Psoas muscle (tissue), 8 donors: ENCODE results near the gene LMF2. TPM values are rescaled to one million over a fixed set of nuclear protein-coding genes. Genes with fewer than 3 reads are reported as not detected.
"Not testable (repeated sequence)": the region's sequence is repeated elsewhere in the genome, so short reads cannot be mapped to it uniquely, and the experiment has no call there.

Source experiments
- ATAC-seq, 4 donors: fragments of 200-7000 bp; cut with Tn5 transposase; one replicate each; pipeline ENCODE4 v1.9.1; 2020; ENCODE audit warnings: moderate library complexity in 3 of 4, mild to moderate bottlenecking in 2 of 4
- DNase-seq, 2 donors: peaks; one replicate each; pipeline ENCODE4 v3.0.0-alpha.2; 2020
- H3K27ac ChIP-seq: fragments of 200-600 bp; one replicate; pipeline ENCODE4 v1.8.0; 2022
- H3K27me3 ChIP-seq, 3 donors: fragments of 200-600 bp in 1 of 3; one replicate each; pipeline versions ENCODE4 v1.6.1 to v1.8.0; 2013 to 2022; ENCODE audit warnings: low read length in 2 of 3, mild to moderate bottlenecking in 2 of 3, moderate library complexity in 1 of 3; ENCODE audit not compliant: insufficient read depth in 3 of 3
- H3K36me3 ChIP-seq, 2 donors: fragments of 200-600 bp in 1 of 2; one replicate each; pipeline versions ENCODE4 v1.6.1 to v1.8.0; 2013 to 2022; ENCODE audit warnings: low read depth in 1 of 2, mild to moderate bottlenecking in 1 of 2, moderate library complexity in 1 of 2; ENCODE audit not compliant: insufficient read depth in 1 of 2
- H3K4me1 ChIP-seq: fragments of 200-600 bp; one replicate; pipeline ENCODE4 v1.8.0; 2022
- H3K4me3 ChIP-seq: fragments of 200-600 bp; one replicate; pipeline ENCODE4 v1.8.0; 2022; ENCODE audit warnings: mild to moderate bottlenecking
- H3K9me3 ChIP-seq: fragments of 200-600 bp; one replicate; pipeline ENCODE4 v1.8.0; 2022
- CTCF ChIP-seq: fragments of 200-600 bp; IDR thresholded peaks from one replicate; pipeline ENCODE4 v1.8.0; 2022; ENCODE audit warnings: antibody characterized with exemption
- WGBS, 3 donors: extraction: QIAGEN DNeasy Blood & Tissue Kit; methylation state at CpG; one replicate each; pipeline versions ENCODE4 v1.1.6 to v1.1.7; 2013; 5-methylcytosine and 5-hydroxymethylcytosine counted together
- intact Hi-C, 2 donors: fragments of 100-400 bp; cut with DNase I; formaldehyde crosslinking; loops; one replicate each; pipeline versions ENCODE4 v1.11.0 to v1.14.2; 2022
- polyA plus RNA-seq, 3 donors: library from polyadenylated mRNA; stranded (reverse); fragments of 200-250 nt; gene quantifications; one replicate each; pipeline ENCODE4 v1.2.3, GENCODE V29; 2013
- total RNA-seq, 4 donors: library from RNA; stranded (reverse); fragmentation: NEBNext Ultra II Directional in 2 of 4; extraction: Animal tissue kit (Norgen Biotek cat#: 25700) in 2 of 4; gene quantifications; one replicate each; pipeline versions ENCODE4 v1.2.1 to v1.2.4, GENCODE V29; 2021 to 2023
- donor health status: healthy with polysubstance abuse.
- donor health status: DM: no; HTN: no; CAD: no; lungs with moderate emphysema.
- donor health status: Bipolar disorder and iron deficiency.
- donor health status: healthy.
- donor health status: DM: yes; HTN: yes; CAD: no.
- donor health status: DM: no; HTN: no; CAD: no.
- donor health status: DM: no; HTN: no; CAD: no.
- donor health status: DM: yes; HTN: yes; CAD: no.

Gene LMF2
- total and polyA plus RNA-seq, 7 donors = 14.9 to 24.1 (median 17.2) TPM

DNA sequence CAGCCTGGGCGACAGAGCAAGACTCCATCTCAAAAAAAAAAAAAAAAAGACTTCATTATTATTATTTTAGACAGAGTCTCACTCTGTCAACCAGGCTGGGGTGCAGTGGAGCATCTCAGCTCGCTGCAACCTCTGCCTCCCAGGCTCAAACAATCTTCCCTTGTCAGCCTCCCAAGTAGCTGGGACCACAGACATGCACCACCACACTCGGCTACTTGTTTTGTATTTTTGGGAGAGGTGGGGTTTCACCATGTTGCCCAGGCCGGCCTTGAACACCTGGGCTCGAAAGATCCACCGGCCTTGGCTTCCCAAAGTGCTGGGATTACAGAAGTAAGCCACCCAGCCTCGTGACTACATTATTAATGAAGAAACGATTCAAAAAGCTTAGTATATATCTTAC lies 27.6 kb upstream of the LMF2 start:
- no peak for ATAC-seq
- DNase-seq = no peak
- H3K27ac ChIP-seq = no peak overlapping the region

DNA sequence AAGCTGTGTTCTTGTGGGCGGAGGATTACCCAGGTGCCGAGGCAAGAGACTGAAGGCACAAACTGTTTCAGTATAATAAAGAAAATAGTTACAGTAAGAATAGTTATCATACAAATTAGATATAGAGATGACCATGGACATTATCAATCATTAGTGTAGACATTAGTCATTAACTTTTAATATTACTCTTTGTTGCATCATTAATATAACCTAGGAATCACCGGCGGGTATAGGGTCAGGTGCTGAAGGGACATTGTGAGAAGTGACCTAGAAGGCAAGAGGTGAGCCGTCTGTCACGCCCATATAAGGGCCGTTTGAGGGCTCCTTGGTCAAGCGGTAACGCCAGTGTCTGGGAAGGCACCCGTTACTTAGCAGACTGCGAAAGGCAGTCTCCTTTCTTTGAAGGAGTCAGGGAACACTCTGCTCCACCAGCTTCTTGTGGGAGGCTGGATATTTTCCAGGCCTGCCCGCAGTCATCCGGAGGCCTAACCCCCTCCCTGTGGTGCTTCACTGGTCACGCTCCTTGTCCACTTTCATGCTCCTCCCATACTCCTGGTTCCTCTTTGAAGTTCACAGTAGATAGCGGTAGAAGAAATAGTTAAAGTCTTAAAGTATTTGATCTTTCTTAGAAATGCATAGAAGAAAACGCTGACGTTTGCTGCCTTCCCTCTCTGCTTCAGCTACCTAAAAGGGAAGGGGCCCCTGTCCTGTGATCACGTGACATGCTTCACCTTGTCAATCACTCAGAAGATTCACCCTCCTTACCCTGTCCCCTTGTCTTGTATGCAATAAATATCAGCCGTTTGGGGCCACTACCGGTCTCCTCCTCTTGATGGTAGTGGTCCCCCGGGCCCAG lies 26.6 kb upstream of the LMF2 start:
- not testable (repeated sequence) for ATAC-seq, H3K36me3 ChIP-seq, H3K9me3 ChIP-seq, H3K27ac ChIP-seq, H3K4me3 ChIP-seq
- 48 to 59% (median 51%) methylated on average over 21 of the region's 21 CpGs for WGBS, 3 donors
- peak in 1 of 2 donors; percentile 60 for DNase-seq
- peaks cover 18% of the 10 kb centered on the region for H3K4me1 ChIP-seq
- peaks cover 0 to 70% (median 25%) of the 10 kb centered on the region in 3 donors for H3K27me3 ChIP-seq
- intact Hi-C loops = loop anchor here in 1 of 2 donors (5.0 kb wide), 1 partner anchor 88 kb away; no protein-coding TSS in a partner anchor

More for the DNA sequence above, 27.6 kb upstream of the LMF2 start:
- Histone ChIP-seq H3K36me3 (no peaks in the 10 kb centered on the region), H3K9me3 (no peaks in the 10 kb centered on the region), H3K27me3 (peaks cover 0 to 60% (median 19%) of the 10 kb centered on the region in 3 donors), H3K4me1 (peaks cover 21% of the 10 kb centered on the region), H3K4me3 (no peak overlapping the region)
- intact Hi-C loops = no loop called here
- TF ChIP-seq CTCF = no peak
- 81 to 89% (median 87%) methylated on average over 7 of the region's 8 CpGs for WGBS, 3 donors

DNA sequence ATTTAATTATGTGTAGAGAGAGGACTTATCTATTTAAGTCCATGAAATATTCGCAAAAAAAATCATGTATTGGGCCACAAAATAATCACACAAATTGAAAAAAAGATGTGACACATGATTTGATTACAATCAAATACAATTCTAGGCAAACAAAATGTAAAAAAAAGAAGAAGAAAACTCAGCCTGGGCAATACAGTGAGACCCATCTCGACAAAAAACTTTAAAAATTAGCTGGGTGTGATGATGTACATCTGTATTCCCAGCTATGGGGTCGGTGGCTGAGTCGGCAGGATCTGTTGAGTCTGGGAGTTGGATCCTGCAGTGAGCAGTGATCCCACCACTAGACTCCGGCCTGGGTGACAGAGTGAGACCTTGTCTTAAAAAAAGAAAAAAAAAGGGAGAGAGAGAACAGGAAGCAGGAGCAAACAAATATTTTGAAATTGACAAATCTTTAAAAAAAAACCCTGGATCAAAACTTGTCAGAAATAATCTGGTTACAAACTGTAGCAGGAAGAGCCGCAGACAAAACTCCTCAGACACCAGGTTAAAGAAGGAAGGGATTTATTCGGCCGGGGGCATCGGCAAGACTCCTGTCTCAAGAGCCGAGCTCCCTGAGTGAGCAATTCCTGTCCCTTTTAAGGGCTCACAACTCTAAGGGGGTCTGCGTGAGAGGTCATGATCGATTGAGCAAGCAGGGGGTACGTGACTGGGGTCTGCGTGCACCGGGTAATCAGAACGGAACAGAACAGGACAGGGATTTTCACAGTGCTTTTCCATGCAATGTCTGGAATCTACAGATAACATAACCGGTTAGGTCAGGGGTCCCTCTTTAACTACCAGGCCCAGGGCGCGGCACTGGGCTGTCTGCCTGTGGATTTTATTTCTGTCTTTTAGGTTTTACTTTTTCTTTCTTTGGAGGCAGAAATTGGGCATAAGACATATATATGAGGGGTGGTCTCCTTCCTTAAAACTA lies 25.6 kb upstream of the LMF2 start:
- no peak for DNase-seq
- TF ChIP-seq CTCF = no peak
- intact Hi-C loops = loop anchor here in 1 of 2 donors (5.0 kb wide), 1 partner anchor 89 kb away; no protein-coding TSS in a partner anchor
- ATAC-seq = no peak
- Histone ChIP-seq H3K9me3 (no peaks in the 10 kb centered on the region), H3K27me3 (peaks cover 0 to 74% (median 27%) of the 10 kb centered on the region in 3 donors), H3K4me1 (peaks cover 19% of the 10 kb centered on the region), H3K36me3 (no peaks in the 10 kb centered on the region), H3K4me3 (peak overlapping the region; percentile 69), H3K27ac (peak overlapping the region; percentile 79)
- WGBS, 3 donors = 77 to 83% (median 77%) methylated on average over 19 of the region's 19 CpGs

DNA sequence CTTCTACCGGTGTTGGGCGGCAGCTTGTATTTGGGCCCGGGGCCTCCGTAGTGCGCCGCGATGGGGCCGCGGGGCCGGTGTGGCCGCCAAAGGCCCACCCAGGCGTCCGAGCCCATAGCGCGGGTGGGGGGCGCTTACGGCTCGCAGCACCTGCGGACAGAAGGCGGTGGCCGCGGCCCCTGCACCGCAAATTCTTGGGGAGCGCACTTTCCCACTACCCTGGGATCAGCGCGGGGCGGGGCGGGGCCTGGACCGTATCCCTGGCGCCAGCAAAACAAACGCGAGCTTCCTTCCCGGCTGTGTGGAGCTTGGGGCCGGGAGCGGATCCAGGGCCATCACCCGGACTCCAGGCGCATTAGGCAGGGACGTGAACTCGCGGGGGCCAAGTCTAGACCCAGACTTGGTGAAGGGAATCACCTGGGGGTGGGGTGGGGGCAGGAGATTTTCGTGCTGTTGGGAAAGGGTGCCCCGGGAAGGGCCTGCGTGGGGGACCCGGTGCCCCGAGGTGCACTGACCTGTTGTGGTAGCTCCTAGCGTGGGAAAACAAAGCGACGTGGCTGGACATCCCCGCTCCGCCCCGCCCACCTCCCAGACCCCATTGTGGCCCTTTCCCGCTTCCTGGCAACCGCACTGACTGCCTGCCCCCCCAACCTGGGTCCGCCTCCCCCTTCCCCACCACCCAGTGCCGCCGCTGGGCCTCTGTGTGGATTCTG lies 24.6 kb upstream of the LMF2 start:
- intact Hi-C loops = loop anchor here in 1 of 2 donors (5.0 kb wide), 1 partner anchor 90 kb away; no protein-coding TSS in a partner anchor
- no peaks in the 10 kb centered on the region for H3K9me3 ChIP-seq
- H3K27ac ChIP-seq = peak overlapping the region; percentile 79
- peak overlapping the region; percentile 69 for H3K4me3 ChIP-seq
- DNase-seq = peak; percentile 84 to 88
- WGBS, 3 donors = 2 to 3% (median 3%) methylated on average over 55 to 56 of the region's 56 CpGs
- peak; percentile 23 to 54 (median 40) for ATAC-seq
- no peak for TF ChIP-seq CTCF
- peaks cover 22% of the 10 kb centered on the region for H3K4me1 ChIP-seq
- no peaks in the 10 kb centered on the region for H3K36me3 ChIP-seq
- peaks cover 0 to 71% (median 27%) of the 10 kb centered on the region in 3 donors for H3K27me3 ChIP-seq
